Left cardiac atrium (tissue), 4 donors: ENCODE results near the gene APOA4. TPM values are rescaled to one million over a fixed set of nuclear protein-coding genes. Genes with fewer than 3 reads are reported as not detected.
A peak's percentile ranks its signal among the peaks of the same experiment; 100 is the strongest.

Source experiments
- ATAC-seq, 2 donors: fragments of 200-7000 bp; cut with Tn5 transposase; one replicate each; pipeline ENCODE4 v1.9.1; 2020; ENCODE audit warnings: mild to moderate bottlenecking in 2 of 2, moderate library complexity in 2 of 2
- DNase-seq: peaks from one replicate; pipeline ENCODE4 v3.0.0-alpha.2; 2020
- intact Hi-C, 2 donors: fragments of 100-400 bp; cut with DNase I; formaldehyde crosslinking; loops; one replicate each; pipeline versions ENCODE4 v1.14.1 to v1.15.1; 2022 to 2023
- total RNA-seq, 2 donors: library from RNA; stranded (reverse); fragmentation: NEBNext Ultra II Directional; extraction: Animal tissue kit (Norgen Biotek cat#: 25700); gene quantifications; one replicate each; pipeline ENCODE4 v1.2.1, GENCODE V29; 2021
- donor health status: DM: no; HTN: yes; CAD: no.
- donor health status: DM: no; HTN: yes; CAD: no; lungs with severe emphysema.
- donor health status: DM: yes; HTN: yes; CAD: no.
- donor health status: Dilated cardiomyopathy.

The APOA4 gene
- total RNA-seq, 2 donors from 2014 or later: not detected

DNA sequence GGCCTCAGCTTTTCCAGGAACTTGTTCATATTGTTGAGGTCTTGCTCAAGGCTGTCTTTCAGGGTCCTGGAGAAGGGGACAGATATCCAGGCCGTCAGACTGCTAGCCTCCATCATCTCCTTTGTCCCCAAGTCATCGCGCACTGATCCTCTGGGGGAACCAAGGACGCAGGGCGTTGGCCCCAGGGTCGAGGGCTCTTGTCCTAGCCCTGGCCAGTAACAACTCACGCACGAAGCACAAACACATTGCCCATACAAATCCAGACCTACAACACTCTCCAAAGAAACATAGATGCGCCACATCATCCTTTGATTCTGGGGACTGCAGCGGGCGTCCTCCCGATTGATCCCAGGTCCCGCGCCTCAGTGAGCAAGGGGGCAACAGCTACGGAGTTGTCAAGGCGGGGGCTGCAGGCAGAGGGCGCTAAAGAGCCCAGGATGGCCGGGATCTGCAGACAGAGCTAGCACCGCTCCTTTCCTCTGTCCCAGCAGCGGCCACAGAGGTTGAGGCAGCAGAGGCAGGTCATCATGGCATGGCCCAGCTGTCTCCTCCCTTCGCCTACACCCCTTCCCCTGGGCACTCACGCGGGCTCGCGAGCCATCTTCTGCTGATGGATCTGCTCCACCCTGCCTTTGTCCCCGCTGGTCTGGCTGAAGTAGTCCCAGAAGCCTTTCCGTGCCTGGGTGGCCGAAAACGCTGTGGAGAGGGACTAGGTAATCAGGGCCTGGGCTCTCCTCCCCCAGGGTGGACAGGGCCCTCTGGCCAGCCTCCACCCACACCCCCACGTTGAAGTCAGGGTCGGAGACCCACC lies 31.9 kb downstream of the APOA4 start:
- peak; percentile 70 to 73 for ATAC-seq
- peak; percentile 82 for DNase-seq
- intact Hi-C loops: loop anchor here (1.0 to 5.0 kb wide), 4 partner anchors 41 to 436 kb away; no protein-coding TSS in a partner anchor

DNA sequence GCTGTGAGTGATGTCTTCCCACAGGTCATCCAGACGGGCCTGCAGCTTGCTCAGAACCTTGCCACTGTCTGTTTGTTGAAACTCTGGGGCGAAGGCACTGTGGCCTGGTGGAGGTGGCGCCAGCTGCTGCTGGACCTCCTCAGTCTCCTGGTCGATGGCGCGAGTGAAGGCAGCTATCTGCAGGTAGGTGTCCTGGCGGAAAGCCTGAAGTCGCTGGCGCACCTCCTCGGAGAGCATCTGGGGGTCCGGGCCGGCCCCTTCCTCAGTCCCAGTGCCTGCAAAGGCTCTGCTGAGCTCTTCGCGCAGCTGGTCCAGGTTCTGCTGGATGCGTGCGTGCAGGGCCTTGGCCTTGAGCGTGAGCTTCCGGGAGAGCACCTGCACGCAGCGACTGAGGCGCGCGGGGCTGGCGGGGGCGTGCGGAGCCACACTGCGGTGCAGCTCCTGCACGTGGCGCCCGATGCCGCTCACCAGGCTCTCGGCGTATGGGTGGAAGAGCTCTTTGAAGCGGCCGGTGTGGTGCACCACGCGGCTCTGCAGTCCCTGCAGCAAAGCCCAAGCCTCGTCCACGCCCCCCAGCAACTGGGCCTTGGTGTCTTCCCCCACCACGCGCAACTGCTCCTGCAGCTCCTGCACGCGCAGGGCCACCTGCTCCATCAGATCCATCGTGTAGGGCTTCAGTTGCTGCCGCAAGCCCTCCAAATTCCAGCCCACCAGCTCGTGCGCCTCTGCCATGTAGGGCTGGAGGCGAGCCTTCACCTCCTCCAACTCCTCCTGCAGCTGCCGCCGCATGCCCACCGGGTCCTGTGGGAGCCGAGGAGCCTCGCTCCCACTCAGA lies 32.7 kb downstream of the APOA4 start:
- no peak for ATAC-seq
- DNase-seq: no peak
- intact Hi-C loops: loop anchor here (1.0 to 5.0 kb wide), 4 partner anchors 42 to 437 kb away; no protein-coding TSS in a partner anchor

DNA sequence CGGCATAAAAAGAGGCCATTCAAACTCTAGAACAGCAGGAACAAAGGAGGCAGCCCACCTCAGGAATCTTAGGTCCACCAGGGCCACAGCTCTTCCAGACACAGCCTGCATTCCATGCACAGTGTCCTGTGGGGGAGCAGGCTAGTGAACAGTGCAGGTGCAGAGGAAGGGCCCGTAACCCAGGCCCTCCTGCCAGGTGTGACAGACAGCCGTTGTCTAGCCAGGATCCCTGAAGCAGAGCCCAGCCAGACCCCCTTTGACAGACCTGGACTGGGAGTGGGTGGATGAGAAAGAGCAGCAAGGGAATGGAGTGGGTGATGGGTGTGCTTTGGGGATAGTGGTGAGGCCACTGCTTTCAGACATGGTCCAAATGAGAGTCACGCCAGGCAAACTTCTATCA lies 34.1 kb downstream of the APOA4 start:
- ATAC-seq (no peak), DNase-seq (no peak)
- intact Hi-C loops: loop anchor here in 1 of 2 donors (10.0 kb wide), 1 partner anchor 436 kb away; no protein-coding TSS in a partner anchor

DNA sequence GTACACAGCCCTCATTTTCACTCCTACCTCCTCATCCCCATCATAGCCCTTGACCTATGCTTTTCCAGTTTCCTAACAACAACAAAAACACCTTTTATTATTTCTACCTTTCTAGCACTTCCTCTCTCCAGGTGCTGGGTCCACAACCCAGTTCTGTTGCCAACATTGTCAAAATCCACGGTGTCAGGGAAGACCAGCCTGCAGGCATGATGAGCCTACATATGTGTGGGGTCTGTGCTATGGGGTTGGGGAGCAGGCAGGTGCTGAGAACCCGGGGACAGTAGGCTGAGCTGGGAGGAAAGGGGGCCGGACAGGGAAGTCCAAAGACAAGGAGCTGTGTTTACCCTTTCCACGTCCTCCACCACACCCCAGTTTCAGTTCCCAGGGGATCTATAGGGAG lies 34.6 kb downstream of the APOA4 start:
- no peak for ATAC-seq
- intact Hi-C loops: loop anchor here in 1 of 2 donors (10.0 kb wide), 1 partner anchor 436 kb away; no protein-coding TSS in a partner anchor

DNA sequence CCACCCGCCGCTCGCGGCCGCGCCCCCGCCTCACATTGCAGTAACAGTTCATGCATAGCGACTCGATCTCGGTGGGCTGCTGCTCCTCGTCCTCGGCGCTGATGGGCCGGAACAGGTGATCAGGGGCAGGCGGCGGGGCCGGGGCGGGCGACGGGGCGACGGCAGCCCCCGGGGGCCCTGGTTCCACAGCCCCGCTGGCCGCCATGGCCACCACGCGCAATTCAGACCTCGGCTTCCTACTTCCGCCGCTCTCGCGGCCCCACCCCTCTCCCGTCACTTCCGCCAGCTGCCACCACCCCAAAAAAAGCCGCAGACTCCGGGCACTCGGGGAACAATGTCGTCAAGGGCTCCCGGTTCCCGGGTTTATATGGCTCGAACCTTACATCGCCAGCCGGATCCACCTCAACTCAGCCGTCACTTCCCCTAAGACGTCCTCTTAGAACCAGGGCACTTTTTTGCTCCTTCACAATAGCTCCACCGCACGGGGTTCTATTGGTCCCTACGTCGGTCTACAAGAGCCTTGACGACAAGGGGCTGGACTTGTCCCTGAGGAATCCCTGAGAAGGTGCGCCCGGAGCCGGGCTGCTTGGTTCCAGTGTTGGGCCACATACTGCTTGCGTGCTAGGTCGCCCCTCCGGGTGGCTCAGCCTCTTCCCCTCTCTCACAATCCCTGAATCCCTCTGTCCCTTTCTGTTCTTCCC lies 35.2 kb downstream of the APOA4 start, which contains the start of gene ZPR1:
Gene ZPR1, minus strand, starts transcription at position 238 of the 701 bp plus-strand sequence. Its CDS starts 33 bp downstream, at position 205.
- ATAC-seq: peak; percentile 88 to 91
- intact Hi-C loops: loop anchor here in 1 of 2 donors (10.0 kb wide), 1 partner anchor 437 kb away; no protein-coding TSS in a partner anchor
- peak; percentile 88 for DNase-seq

More for the DNA sequence above, 34.6 kb downstream of the APOA4 start:
- no peak for DNase-seq

DNA sequence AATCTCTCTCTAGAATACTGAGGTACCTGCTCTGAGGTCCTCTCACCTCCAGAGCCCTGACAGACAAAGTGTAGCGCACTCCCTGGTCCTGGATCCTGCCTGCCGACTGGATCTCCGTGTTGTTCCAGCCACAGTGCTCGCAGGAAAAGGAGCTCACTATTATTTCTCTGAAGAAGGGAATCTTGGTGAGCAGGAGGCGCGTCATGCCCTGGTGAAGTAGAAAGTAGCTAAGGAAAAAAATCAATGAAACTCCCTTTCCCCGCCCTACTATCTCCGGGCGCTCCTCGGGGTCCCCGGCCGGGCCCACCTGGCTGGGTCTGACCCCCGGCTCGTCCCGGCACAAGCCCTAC lies 35.7 kb downstream of the APOA4 start:
- DNase-seq: no peak
- intact Hi-C loops: loop anchor here in 1 of 2 donors (10.0 kb wide), 1 partner anchor 437 kb away; no protein-coding TSS in a partner anchor
- ATAC-seq: peak in 1 of 2 donors; percentile 11

DNA sequence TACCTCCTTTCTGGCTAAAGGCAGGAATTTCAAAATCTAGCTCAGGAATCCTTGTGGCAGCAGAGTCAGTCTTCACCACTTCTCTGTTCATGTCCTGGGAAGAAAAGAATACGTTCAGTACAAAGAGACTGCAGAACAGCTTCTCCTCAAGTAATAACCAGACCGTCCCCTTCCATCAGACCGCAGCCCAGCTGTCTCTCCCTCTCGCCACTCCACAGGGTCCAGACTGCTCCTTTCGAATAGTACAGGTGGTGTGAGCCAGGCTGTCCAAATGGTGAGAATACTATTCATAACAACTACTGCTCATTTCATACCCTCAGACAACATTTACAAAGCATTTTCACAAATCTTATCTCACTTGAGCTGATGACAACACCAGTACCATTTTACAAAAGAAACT lies 36.1 kb downstream of the APOA4 start:
- DNase-seq (no peak), ATAC-seq (no peak)
- intact Hi-C loops: loop anchor here in 1 of 2 donors (10.0 kb wide), 1 partner anchor 438 kb away; no protein-coding TSS in a partner anchor

DNA sequence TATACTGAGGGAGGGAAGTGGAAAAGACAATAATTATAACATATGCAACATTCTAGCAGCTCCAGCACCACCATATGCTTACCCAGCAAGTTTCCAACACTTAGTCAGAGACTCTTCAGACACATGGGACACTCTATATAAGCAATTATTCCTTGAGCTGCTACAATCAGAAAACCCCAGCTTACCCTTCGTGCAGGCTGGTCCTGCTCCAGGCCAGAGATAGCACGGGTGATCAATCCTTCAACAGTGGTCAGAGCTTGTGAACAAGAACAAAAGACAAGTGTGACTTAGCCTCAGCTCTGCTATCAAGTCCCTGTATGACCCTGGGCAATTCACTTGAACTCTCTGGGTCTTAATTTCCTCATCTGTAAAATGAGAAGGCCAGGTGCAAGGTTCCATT lies 36.8 kb downstream of the APOA4 start:
- intact Hi-C loops: loop anchor here in 1 of 2 donors (10.0 kb wide), 1 partner anchor 438 kb away; no protein-coding TSS in a partner anchor
- no peak for ATAC-seq
- DNase-seq: no peak

DNA sequence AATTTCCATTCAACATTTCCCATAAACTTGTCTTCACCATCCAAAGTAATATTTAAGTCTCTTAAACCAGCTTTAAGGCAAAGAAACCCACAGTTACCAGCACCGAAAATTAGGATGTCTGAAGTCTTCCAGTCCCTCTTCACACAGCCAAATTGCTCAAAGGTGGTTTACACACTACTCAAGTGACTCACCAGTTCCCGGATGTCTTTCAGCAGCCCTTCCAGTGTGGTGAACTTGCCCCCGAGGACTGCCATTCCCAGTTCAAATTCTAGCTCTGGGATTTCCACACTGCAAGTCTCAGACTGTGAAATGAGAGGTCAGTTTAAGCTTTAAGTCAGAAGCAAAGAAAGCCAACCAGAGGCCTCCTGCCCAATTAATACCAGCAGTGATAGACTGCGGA lies 40.4 kb downstream of the APOA4 start:
- DNase-seq: no peak
- no peak for ATAC-seq
- intact Hi-C loops: loop anchor here in 1 of 2 donors (10.0 kb wide), 1 partner anchor 442 kb away; no protein-coding TSS in a partner anchor

DNA sequence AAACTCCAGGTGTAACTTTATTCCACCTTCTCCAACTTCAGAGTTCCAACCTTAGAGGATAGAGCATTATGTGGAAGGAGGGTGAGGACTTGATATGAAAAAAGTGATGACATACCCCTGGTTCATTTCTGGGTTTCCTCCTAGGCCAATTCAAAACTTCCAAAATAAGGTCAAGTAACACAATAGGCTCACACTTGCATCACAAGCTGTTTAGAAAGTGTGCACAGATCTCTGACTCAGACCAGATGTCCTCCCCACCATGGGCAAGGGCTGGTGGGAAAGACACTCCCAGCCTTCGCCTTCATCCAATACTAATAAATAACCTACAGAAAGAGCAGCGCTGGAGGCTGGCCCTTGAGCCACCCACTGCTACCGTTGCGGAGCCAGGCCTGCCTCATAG lies 44.5 kb downstream of the APOA4 start:
- intact Hi-C loops: no loop called here
- ATAC-seq: no peak
- DNase-seq: no peak

DNA sequence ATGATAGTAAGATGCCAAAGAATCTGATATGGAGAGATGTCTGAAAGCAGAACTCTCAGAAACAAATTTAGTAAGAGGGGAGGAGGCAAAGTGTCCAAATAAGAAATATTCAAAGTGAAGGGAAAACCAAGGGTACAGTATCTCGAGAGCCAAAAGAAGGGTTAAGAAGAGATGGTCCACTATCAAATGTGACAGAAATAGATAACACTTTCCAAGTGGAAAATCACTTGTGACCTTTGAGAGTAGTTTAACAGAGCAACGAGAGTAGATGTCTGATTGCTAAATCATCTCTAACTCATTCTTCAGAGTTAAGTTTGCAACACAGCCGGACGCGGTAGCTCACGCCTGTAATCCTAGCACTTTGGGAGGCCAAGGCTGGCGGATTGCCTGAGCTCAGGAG lies 46.0 kb downstream of the APOA4 start:
- ATAC-seq (no peak), DNase-seq (no peak)
- intact Hi-C loops: no loop called here

DNA sequence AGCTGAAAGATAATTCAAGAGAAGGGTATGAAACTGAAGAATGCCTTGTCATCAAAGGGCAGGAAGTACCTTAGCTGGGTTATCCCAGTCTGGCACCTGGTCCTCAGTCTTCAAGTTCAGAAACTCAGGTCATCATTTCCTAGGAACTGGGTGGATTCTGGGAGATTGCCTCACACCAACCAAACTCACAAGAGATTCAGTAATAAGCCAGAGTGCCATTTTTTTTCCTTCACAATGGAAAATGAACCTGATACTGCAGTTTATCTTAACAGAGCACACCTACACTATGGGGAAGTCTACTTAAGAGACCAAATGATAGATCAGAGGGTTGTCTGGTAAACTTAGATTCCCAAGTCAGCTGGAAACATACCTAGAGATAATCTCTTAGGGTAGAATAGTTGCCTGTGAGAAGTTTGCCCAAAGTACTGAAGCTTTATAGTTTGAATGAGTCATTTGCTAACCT lies 46.6 kb downstream of the APOA4 start:
- DNase-seq (no peak), ATAC-seq (no peak)
- intact Hi-C loops: no loop called here

DNA sequence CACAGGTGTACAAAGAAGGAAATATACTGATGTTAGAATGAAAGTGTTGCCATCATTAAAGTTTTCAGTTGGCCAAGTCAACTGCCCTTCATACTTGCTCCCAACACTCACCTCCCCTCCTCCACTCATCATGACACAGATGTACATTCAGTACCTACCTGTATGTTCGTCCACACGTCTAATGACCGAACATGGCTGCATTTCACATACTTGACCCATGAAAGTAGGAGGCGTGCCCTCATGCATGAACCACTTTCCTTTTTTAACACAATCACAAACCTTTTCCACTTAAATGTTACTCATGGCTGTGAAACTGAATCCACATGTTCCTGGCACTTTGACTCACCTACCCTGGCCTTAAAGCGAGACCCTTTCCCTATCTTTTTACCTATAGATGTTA lies 47.1 kb downstream of the APOA4 start:
- DNase-seq (no peak), ATAC-seq (no peak)
- intact Hi-C loops: no loop called here

DNA sequence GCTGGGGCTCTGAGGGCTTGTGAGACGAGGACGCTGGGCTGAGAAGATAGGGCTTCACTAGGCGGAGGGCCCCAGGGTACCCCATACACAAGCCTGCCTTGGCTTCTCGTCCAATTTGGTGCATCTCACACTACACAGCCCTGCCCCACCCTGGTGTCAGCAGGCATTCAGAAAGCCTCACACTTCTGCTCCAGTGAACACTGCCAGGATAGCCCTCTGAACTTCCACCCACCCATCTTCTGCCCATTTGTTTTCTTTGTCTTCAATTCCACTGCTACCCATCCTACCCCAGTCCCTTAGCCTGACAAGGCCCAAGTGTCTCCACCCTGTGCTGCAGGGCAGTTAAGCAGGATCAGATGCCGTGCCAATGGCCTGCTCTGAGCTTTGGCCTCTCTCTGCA lies 48.4 kb downstream of the APOA4 start:
- intact Hi-C loops: no loop called here
- no peak for ATAC-seq

DNA sequence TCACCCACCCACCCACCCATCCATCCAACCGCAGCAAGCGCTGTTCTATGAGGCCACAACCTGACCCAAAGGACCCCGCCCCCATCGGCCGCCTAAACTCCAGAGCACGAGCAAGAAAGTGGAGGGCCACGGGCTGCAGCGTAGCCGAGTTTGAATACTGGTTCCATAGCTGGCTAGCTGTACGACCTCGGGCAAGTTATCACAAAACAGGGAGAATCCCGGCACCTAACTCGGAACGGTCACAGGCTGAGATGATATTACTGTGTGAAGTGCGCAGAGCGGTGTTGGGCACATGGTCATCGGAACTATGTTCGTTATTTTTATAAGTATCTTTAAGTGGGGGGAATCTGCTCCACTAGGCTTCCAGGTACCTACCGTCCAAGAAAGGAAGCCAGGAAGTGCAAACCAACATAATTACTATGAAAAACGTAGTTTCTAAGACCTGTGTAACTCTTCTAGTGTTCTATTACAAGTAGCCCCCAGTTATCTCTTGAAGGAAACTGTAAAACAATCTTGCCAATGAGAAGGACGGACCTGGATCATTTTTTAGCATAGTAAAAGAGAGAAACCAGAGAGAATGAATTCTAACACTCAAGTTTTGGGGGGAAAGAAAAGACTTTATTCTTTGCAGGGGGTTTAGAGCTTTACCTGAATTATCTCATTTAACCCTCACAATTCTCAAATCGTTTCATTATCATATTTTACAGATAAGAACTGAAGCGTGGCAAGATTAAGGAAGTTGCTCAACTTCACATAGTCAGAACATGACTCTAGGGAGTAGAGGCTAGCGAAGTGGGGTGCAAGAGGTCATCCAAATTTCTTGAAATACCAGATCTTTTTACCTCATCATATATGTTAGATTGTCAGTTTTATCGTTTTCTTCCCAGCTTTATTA lies 49.7 kb downstream of the APOA4 start:
- ATAC-seq: peak; percentile 58 to 73
- intact Hi-C loops: no loop called here
- no peak for DNase-seq

More for the DNA sequence above, 48.4 kb downstream of the APOA4 start:
- DNase-seq: no peak

DNA sequence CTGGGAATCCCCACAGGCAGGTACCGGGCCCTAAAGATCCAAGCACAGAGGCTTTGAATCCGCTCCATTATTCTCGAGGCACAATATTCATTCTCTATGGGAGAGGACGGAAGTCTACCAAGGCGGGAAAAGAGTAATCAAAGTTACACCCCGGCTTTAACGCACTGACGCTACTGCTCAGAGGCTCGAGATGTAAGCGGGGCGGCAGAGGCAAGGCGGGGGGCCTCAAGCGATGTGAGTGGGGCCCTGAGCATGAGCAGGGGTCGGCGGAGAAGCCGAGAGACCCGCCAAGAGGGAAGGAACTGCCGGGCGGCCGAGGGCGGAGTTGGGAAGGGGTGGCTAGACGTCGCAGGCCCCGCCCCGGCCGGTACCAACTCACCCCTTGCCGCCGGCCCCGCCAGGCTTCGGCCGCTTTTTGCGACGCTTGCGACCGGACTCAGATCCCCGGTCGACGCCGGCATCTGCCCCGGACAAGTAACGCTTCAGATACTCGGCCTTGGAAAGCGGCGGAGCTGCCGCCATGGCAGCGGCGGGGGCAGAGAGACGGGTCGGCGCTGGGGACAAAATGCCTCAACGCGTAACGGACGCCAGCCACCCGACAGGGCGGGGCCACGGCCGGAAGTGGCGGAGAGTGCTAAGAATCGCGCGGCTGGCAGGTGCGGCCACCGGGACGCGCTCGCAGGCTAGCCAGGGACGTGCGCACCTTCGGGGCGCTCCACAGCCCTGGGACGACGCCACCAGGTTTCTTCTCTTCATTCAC lies 50.5 kb downstream of the APOA4 start, which contains the start of gene BUD13:
Gene BUD13, minus strand, starts transcription at position 545 of the 760 bp plus-strand sequence. Its CDS starts 23 bp downstream, at position 522.
- intact Hi-C loops: no loop called here
- ATAC-seq (peak; percentile 95 to 96), DNase-seq (peak; percentile 92)

DNA sequence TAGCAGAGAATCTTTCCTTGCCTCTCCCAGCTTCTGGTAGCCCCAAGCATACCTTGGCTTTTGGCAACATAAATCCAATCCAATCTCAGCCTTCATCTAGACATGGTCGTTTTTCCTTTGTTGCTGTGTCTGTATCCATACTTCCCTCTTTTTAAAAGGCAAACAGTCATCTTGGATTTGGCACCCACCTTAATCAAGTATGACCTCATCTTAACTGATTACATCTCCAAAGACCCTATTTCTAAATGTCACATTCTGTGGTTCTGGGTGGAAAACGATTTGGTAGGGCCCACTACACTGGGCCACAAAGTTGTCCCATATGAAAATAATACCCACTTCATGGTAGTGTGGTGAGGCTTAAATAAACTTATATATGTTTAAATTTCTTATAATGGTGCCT lies 51.2 kb downstream of the APOA4 start:
- ATAC-seq (no peak), DNase-seq (no peak)
- intact Hi-C loops: no loop called here
